Astrocyte (in vitro differentiated cells and primary cell): Measurements from ENCODE around the gene HTR4.

ENCODE experiments used
- CTCF ChIP-seq: IDR thresholded peaks from 2 replicates; pipeline ENCODE4 v1.5.1; 2011; ENCODE audit warnings: low read depth, mild to moderate bottlenecking, inconsistent platforms, low read length, moderate library complexity; ENCODE audit not compliant: insufficient read depth
- EZH2 ChIP-seq: IDR thresholded peaks from 2 replicates; pipeline ENCODE4 v1.6.1; 2012; ENCODE audit warnings: mild to moderate bottlenecking, low read length, inconsistent platforms; ENCODE audit not compliant: insufficient read depth

GRCh38 chr5:148486456-148486855, 167.9 kb downstream of the HTR4 start:
- TF ChIP-seq CTCF (no peak), EZH2 (no peak)
